Astrocyte (in vitro differentiated cells and primary cell): ENCODE measurements around the gene CCDC3. TPM values are rescaled to one million over a fixed set of nuclear protein-coding genes. Genes with fewer than 3 reads are reported as not detected.

ENCODE experiments used
- DNase-seq: peaks from one replicate; pipeline ENCODE4 v3.0.0-alpha.2; 2010; ENCODE audit warnings: low read depth
- FAIRE-seq: peaks from 2 replicates; lab custom pipeline; 2011; peaks lifted over from hg19 to GRCh38; lab: Jason Lieb, UNC
- H2AFZ ChIP-seq: 2 replicates; pipeline ENCODE4 v1.6.0; 2012; ENCODE audit warnings: low read depth, low read length, inconsistent platforms
- H3K27ac ChIP-seq: 2 replicates; pipeline ENCODE4 v1.5.1; 2011; ENCODE audit warnings: low read depth, low read length, inconsistent platforms
- H3K27me3 ChIP-seq: 2 replicates; pipeline ENCODE4 v1.6.0; 2011; ENCODE audit warnings: low read length, inconsistent platforms; ENCODE audit not compliant: insufficient read depth
- H3K36me3 ChIP-seq: 2 replicates; pipeline ENCODE4 v1.5.1; 2011; ENCODE audit warnings: low read length, inconsistent platforms; ENCODE audit not compliant: insufficient read depth
- H3K4me1 ChIP-seq: 2 replicates; pipeline ENCODE4 v1.5.1; 2011; ENCODE audit warnings: low read length, inconsistent platforms; ENCODE audit not compliant: insufficient read depth
- H3K4me2 ChIP-seq: 2 replicates; pipeline ENCODE4 v1.6.0; 2012; ENCODE audit warnings: low read length, inconsistent platforms
- H3K4me3 ChIP-seq: 2 replicates; pipeline ENCODE4 v1.5.1; 2011; ENCODE audit warnings: low read depth, mild to moderate bottlenecking, low read length, inconsistent platforms; ENCODE audit not compliant: insufficient read depth
- H3K79me2 ChIP-seq: 2 replicates; pipeline ENCODE4 v1.6.0; 2012; ENCODE audit warnings: mild to moderate bottlenecking, low read length, inconsistent platforms; ENCODE audit not compliant: insufficient read depth
- H3K9ac ChIP-seq: 2 replicates; pipeline ENCODE4 v1.6.0; 2012; ENCODE audit warnings: mild to moderate bottlenecking, low read length, inconsistent platforms
- H3K9me3 ChIP-seq: 2 replicates; pipeline ENCODE4 v1.5.1; 2012; ENCODE audit warnings: low read depth, mild to moderate bottlenecking, low read length, inconsistent platforms; ENCODE audit not compliant: insufficient read depth
- H4K20me1 ChIP-seq: 2 replicates; pipeline ENCODE4 v1.6.0; 2012; ENCODE audit warnings: low read length, inconsistent platforms; ENCODE audit not compliant: insufficient read depth
- H3K27ac Mint-ChIP-seq: one replicate; pipeline ENCODE4 v1.8.0; 2021; ENCODE audit warnings: mild to moderate bottlenecking, mixed read lengths; ENCODE audit not compliant: unreplicated experiment
- H3K27me3 Mint-ChIP-seq: one replicate; pipeline ENCODE4 v1.8.0; 2021; ENCODE audit warnings: low read depth, mixed read lengths; ENCODE audit not compliant: unreplicated experiment
- H3K36me3 Mint-ChIP-seq: one replicate; pipeline ENCODE4 v1.8.0; 2021; ENCODE audit warnings: low read depth, mixed read lengths; ENCODE audit not compliant: unreplicated experiment
- H3K4me1 Mint-ChIP-seq: one replicate; pipeline ENCODE4 v1.8.0; 2021; ENCODE audit warnings: low read depth, mixed read lengths; ENCODE audit not compliant: unreplicated experiment
- H3K4me3 Mint-ChIP-seq: one replicate; pipeline ENCODE4 v1.8.0; 2021; ENCODE audit warnings: mild to moderate bottlenecking, moderate library complexity, mixed read lengths; ENCODE audit not compliant: unreplicated experiment
- H3K9me3 Mint-ChIP-seq: one replicate; pipeline ENCODE4 v1.8.0; 2021; ENCODE audit warnings: mild to moderate bottlenecking, mixed read lengths; ENCODE audit not compliant: unreplicated experiment
- CTCF ChIP-seq: IDR thresholded peaks from 2 replicates; pipeline ENCODE4 v1.5.1; 2011; ENCODE audit warnings: low read depth, mild to moderate bottlenecking, inconsistent platforms, low read length, moderate library complexity; ENCODE audit not compliant: insufficient read depth
- EZH2 ChIP-seq: IDR thresholded peaks from 2 replicates; pipeline ENCODE4 v1.6.1; 2012; ENCODE audit warnings: mild to moderate bottlenecking, low read length, inconsistent platforms; ENCODE audit not compliant: insufficient read depth
- total RNA-seq: library from RNA; stranded (reverse); gene quantifications from 2 replicates; pipeline ENCODE4 v1.2.1, GENCODE V29; 2021

Gene CCDC3
- total RNA-seq, 1 donor from 2014 or later, result 25.8 TPM

- Histone ChIP-seq H3K4me1 (peaks cover 8% of the 10 kb centered on the region), H3K4me2 (no peak overlapping the region), H2AFZ (no peak overlapping the region), H3K79me2 (no peaks in the 10 kb centered on the region), H3K27ac (no peak overlapping the region), H3K9ac (no peak overlapping the region), H4K20me1 (no peaks in the 10 kb centered on the region), H3K27me3 (peaks cover 5% of the 10 kb centered on the region), H3K4me3 (no peak overlapping the region), H3K9me3 (no peaks in the 10 kb centered on the region), H3K36me3 (no peaks in the 10 kb centered on the region)
- peaks cover 15% of the 10 kb centered on the region for H3K27me3 Mint-ChIP-seq
- H3K9me3 Mint-ChIP-seq, result peaks cover 3% of the 10 kb centered on the region
- no peak overlapping the region for H3K27ac Mint-ChIP-seq
- TF ChIP-seq EZH2 (no peak), CTCF (no peak)
- no peak overlapping the region for H3K4me3 Mint-ChIP-seq
- peaks cover 25% of the 10 kb centered on the region for H3K36me3 Mint-ChIP-seq
- no peak for FAIRE-seq
- H3K4me1 Mint-ChIP-seq, result peaks cover 24% of the 10 kb centered on the region
- no peak for DNase-seq
Observed at GRCh38 chr10:12975906-12976305, 25.6 kb downstream of the CCDC3 start.

DNA sequence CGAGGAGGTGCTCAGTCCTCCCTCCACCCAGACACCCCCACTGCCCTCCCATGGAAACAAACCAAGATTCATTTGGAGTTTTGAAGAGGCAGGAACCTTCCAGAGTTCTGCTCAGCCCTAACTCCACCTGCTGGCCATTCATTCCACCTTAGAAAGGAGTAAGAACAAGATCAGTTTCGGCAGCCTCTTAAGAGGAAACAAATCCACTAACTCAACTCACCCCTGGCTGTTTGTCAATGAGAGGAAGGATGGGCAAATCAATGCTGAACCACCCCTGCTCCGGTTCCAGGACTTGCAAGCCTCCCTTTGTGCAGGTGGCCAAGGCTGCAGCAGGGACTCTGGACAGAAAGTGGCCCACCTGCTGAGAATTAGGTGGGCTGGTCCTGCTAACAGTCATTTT lies 26.2 kb downstream of the CCDC3 start:
- peaks cover 20% of the 10 kb centered on the region for H3K4me1 Mint-ChIP-seq
- H3K9me3 Mint-ChIP-seq, result peaks cover 3% of the 10 kb centered on the region
- H3K27me3 ChIP-seq, result peaks cover 4% of the 10 kb centered on the region
- no peak overlapping the region for H3K4me2 ChIP-seq
- H3K4me3 Mint-ChIP-seq, result peak overlapping the region; percentile 50
- no peak overlapping the region for H3K4me3 ChIP-seq
- H2AFZ ChIP-seq, result no peak overlapping the region
- no peak overlapping the region for H3K9ac ChIP-seq
- TF ChIP-seq EZH2 (no peak), CTCF (peak; percentile 4)
- H3K79me2 ChIP-seq, result no peaks in the 10 kb centered on the region
- peaks cover 4% of the 10 kb centered on the region for H3K4me1 ChIP-seq
- no peak for FAIRE-seq
- no peak overlapping the region for H3K27ac Mint-ChIP-seq
- no peaks in the 10 kb centered on the region for H4K20me1 ChIP-seq
- no peak overlapping the region for H3K27ac ChIP-seq
- no peaks in the 10 kb centered on the region for H3K36me3 ChIP-seq
- H3K27me3 Mint-ChIP-seq, result peaks cover 15% of the 10 kb centered on the region
- H3K9me3 ChIP-seq, result no peaks in the 10 kb centered on the region
- peaks cover 25% of the 10 kb centered on the region for H3K36me3 Mint-ChIP-seq
- no peak for DNase-seq

DNA sequence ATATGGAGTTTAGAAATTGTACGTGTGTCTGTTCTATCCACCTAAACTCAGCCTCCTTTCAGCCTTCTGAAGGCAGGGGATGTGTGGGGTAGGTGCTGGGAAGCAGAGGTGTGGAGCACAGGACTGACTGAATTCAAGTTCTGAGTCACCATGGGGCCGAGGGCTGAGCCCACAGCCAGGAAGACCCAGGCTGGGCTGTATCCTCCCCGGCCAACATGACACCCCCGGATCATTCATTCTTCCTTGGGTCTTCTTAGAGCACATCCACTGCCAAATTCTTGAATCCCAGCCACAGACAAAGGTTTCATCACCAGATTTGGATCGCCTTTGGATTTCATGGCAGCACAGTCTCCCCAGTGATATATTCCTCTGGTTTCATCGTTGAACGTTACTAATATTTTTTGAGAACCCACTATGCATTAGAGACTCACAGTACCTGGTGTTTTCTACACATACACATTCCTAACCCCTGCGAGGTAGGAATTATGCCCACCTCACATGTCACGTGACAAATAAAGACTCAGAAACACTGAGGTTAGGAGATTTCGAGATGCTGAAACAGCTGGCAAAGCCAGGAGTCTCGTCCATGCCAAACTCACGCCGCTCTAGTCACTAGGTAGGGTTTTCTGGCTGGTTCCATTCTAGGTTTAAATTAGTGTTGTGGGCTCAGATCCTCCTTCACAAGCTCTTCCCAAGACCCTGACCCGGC lies 26.9 kb downstream of the CCDC3 start:
- peaks cover 25% of the 10 kb centered on the region for H3K36me3 Mint-ChIP-seq
- H3K4me1 Mint-ChIP-seq, result peaks cover 23% of the 10 kb centered on the region
- Histone ChIP-seq H3K79me2 (no peaks in the 10 kb centered on the region), H3K36me3 (no peaks in the 10 kb centered on the region), H3K4me2 (no peak overlapping the region), H3K4me1 (peaks cover 5% of the 10 kb centered on the region), H2AFZ (no peak overlapping the region), H3K9ac (no peak overlapping the region), H3K27ac (no peak overlapping the region), H3K9me3 (no peaks in the 10 kb centered on the region), H4K20me1 (no peaks in the 10 kb centered on the region), H3K27me3 (peaks cover 3% of the 10 kb centered on the region), H3K4me3 (no peak overlapping the region)
- TF ChIP-seq CTCF (no peak), EZH2 (no peak)
- H3K27ac Mint-ChIP-seq, result peak overlapping the region; percentile 18
- H3K9me3 Mint-ChIP-seq, result peaks cover 3% of the 10 kb centered on the region
- peaks cover 15% of the 10 kb centered on the region for H3K27me3 Mint-ChIP-seq
- DNase-seq (no peak), FAIRE-seq (no peak)
- peak overlapping the region; percentile 50 for H3K4me3 Mint-ChIP-seq
